ENCODE data around the gene TBC1D2.

The TBC1D2 gene

GRCh38 chr9:98173181-98173580 lies 82.3 kb downstream of the TBC1D2 start:
- no peak overlapping the region for H3K4me2 ChIP-seq (ENCODE audit: low read length)
- no peaks in the 10 kb centered on the region for H3K36me3 ChIP-seq (ENCODE audit: insufficient read depth, low read length)
- peaks cover 13% of the 10 kb centered on the region for H3K4me1 ChIP-seq (ENCODE audit: insufficient read depth, low read length, severe bottlenecking)
- no peaks in the 10 kb centered on the region for H3K9me2 ChIP-seq (ENCODE audit: low read depth, low read length)
- no peak overlapping the region for H3K27ac ChIP-seq (ENCODE audit: low read depth, low read length, poor library complexity, severe bottlenecking)
- no peaks in the 10 kb centered on the region for H4K20me1 ChIP-seq (ENCODE audit: insufficient read depth, low read length)
- H2AFZ ChIP-seq (ENCODE audit: low read length) = no peak overlapping the region
- TF ChIP-seq, protein P1, sequence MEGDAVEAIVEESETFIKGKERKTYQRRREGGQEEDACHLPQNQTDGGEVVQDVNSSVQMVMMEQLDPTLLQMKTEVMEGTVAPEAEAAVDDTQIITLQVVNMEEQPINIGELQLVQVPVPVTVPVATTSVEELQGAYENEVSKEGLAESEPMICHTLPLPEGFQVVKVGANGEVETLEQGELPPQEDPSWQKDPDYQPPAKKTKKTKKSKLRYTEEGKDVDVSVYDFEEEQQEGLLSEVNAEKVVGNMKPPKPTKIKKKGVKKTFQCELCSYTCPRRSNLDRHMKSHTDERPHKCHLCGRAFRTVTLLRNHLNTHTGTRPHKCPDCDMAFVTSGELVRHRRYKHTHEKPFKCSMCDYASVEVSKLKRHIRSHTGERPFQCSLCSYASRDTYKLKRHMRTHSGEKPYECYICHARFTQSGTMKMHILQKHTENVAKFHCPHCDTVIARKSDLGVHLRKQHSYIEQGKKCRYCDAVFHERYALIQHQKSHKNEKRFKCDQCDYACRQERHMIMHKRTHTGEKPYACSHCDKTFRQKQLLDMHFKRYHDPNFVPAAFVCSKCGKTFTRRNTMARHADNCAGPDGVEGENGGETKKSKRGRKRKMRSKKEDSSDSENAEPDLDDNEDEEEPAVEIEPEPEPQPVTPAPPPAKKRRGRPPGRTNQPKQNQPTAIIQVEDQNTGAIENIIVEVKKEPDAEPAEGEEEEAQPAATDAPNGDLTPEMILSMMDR (IDR thresholded peaks at IDR 0.05; ENCODE audit: low read length) = no peak
- no peak for TF ChIP-seq EZH2 (IDR thresholded peaks at IDR 0.05; ENCODE audit: borderline replicate concordance, low read length)
- no peaks in the 10 kb centered on the region for H3K27me3 ChIP-seq (ENCODE audit: insufficient read depth, low read length)
- H3K9me3 ChIP-seq (ENCODE audit: low read length) = no peaks in the 10 kb centered on the region
- no peak overlapping the region for H3K9ac ChIP-seq (ENCODE audit: low read length)
- H3F3A ChIP-seq (ENCODE audit: insufficient read depth, low read length) = no peaks in the 10 kb centered on the region
- H3K79me2 ChIP-seq (ENCODE audit: insufficient read depth, low read length) = no peaks in the 10 kb centered on the region
- H3K4me3 ChIP-seq (ENCODE audit: low read depth, low read length, poor library complexity, severe bottlenecking) = no peak overlapping the region

DNA sequence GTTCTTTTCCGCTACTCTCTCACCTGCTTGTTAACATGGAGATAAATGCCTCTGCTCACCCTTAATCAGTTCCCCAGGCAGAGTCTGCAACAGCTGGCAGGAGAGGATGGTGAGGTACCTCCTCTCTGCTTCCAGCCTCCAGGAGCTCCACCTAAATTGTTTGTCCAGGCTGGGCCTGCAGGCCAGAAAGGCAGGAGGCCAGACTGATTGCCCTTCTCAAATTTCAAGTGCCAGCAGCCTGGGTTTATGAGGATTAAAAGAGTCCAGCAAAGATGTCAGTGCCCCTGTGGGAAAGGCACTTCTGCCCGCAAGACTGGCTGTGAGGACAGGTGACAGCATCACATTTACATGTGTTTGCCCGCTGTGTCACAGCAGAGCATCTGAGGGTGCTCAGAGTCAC lies 82.8 kb downstream of the TBC1D2 start:
- peaks cover 13% of the 10 kb centered on the region for H3K4me1 ChIP-seq (ENCODE audit: insufficient read depth, low read length, severe bottlenecking)
- H4K20me1 ChIP-seq (ENCODE audit: insufficient read depth, low read length) = no peaks in the 10 kb centered on the region
- H3K27ac ChIP-seq (ENCODE audit: low read depth, low read length, poor library complexity, severe bottlenecking) = no peak overlapping the region
- no peak overlapping the region for H3K4me2 ChIP-seq (ENCODE audit: low read length)
- H3K79me2 ChIP-seq (ENCODE audit: insufficient read depth, low read length) = no peaks in the 10 kb centered on the region
- no peak overlapping the region for H3K9ac ChIP-seq (ENCODE audit: low read length)
- H3F3A ChIP-seq (ENCODE audit: insufficient read depth, low read length) = no peaks in the 10 kb centered on the region
- no peak for TF ChIP-seq EZH2 (IDR thresholded peaks at IDR 0.05; ENCODE audit: borderline replicate concordance, low read length)
- no peaks in the 10 kb centered on the region for H3K27me3 ChIP-seq (ENCODE audit: insufficient read depth, low read length)
- H2AFZ ChIP-seq (ENCODE audit: low read length) = no peak overlapping the region
- no peak overlapping the region for H3K4me3 ChIP-seq (ENCODE audit: low read depth, low read length, poor library complexity, severe bottlenecking)
- no peaks in the 10 kb centered on the region for H3K36me3 ChIP-seq (ENCODE audit: insufficient read depth, low read length)
- H3K9me3 ChIP-seq (ENCODE audit: low read length) = no peaks in the 10 kb centered on the region
- no peaks in the 10 kb centered on the region for H3K9me2 ChIP-seq (ENCODE audit: low read depth, low read length)

DNA sequence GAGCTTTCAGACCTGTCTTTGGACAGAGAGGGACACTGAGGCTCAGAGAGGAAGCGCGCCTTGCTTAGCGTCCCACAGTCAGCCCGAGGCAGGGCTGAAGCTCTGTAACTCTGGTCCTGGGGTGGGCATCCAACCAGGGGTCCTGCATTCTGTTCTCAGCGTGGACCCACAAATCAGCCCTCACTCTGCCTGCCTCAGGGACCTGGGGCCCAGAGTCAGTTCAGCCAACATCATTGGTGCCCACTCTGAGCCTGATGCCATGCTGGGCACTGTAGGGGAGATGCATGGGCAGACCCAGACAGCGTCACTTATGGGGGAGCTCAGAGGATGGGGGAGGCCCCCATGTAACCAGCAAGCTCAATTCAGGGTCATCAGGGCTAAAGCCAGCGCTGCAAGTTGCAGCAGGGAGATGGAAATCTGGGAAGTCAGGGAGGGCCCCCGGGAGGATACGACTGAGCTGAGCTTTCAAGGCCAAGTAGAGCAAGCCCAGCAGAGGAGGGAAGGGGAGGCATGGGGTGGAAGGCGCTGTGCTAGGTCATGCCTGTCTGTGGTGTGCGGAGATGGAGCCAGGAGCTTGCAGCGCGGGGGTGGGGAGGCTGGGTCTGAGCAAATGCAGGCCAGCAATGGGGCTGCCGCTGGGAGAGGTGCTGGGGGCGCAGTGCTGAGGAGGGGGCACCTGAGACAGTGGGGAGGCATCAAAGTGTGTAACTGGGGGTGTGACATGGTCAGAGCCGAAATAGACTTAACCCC lies 84.1 kb downstream of the TBC1D2 start:
- no peak for TF ChIP-seq EZH2 (IDR thresholded peaks at IDR 0.05; ENCODE audit: borderline replicate concordance, low read length)
- TF ChIP-seq, protein P1 (IDR thresholded peaks at IDR 0.05; ENCODE audit: low read length) = no peak
- H4K20me1 ChIP-seq (ENCODE audit: insufficient read depth, low read length) = no peaks in the 10 kb centered on the region

More for the DNA sequence above, 84.1 kb downstream of the TBC1D2 start:
- H3K36me3 ChIP-seq (ENCODE audit: insufficient read depth, low read length) = no peaks in the 10 kb centered on the region
- no peaks in the 10 kb centered on the region for H3K9me3 ChIP-seq (ENCODE audit: low read length)
- H2AFZ ChIP-seq (ENCODE audit: low read length) = no peak overlapping the region
- H3K27me3 ChIP-seq (ENCODE audit: insufficient read depth, low read length) = no peaks in the 10 kb centered on the region
- H3K4me3 ChIP-seq (ENCODE audit: low read depth, low read length, poor library complexity, severe bottlenecking) = no peak overlapping the region
- H3K27ac ChIP-seq (ENCODE audit: low read depth, low read length, poor library complexity, severe bottlenecking) = no peak overlapping the region
- no peak overlapping the region for H3K9ac ChIP-seq (ENCODE audit: low read length)
- peaks cover 13% of the 10 kb centered on the region for H3K4me1 ChIP-seq (ENCODE audit: insufficient read depth, low read length, severe bottlenecking)
- H3F3A ChIP-seq (ENCODE audit: insufficient read depth, low read length) = no peaks in the 10 kb centered on the region
- H3K4me2 ChIP-seq (ENCODE audit: low read length) = no peak overlapping the region
- no peaks in the 10 kb centered on the region for H3K79me2 ChIP-seq (ENCODE audit: insufficient read depth, low read length)
- H3K9me2 ChIP-seq (ENCODE audit: low read depth, low read length) = no peaks in the 10 kb centered on the region
